K562 (cell line): ENCODE measurements around the gene TPX2. TPM values are rescaled to one million over a fixed set of nuclear protein-coding genes. Genes with fewer than 3 reads are reported as not detected.
A peak's percentile ranks its signal among the peaks of the same experiment; 100 is the strongest.

Experiments
- ATAC-seq: fragments of 200-7000 bp; cut with Tn5 transposase; 3 replicates; pipeline ENCODE4 v1.9.1; 2020; ENCODE audit warnings: moderate library complexity
- BruUV-seq: library from RNA; stranded (reverse); fragments of 400-500 nt; replicated peaks from 2 replicates; lab custom pipeline; 2021; lab: Mats Ljungman, UMichigan
- CTCF ChIA-PET: fragments of 300-600 bp; formaldehyde crosslinking; extraction: SDS; loops from one replicate; lab custom pipeline; 2021; ENCODE audit warnings: low intra/inter-chr PET ratio; lab: Yijun Ruan, JAX
- POLR2A ChIA-PET: fragments of 300-600, 350-650 bp; sonication (Branson Sonifier 250); formaldehyde crosslinking; extraction: SDS; loops from one replicate; lab custom pipeline; 2021; ENCODE audit warnings: antibody characterized with exemption, inconsistent platforms; lab: Yijun Ruan, JAX
- DNase-seq, 4 experiments: peaks; one replicate each; pipeline versions ENCODE4 v3.0.0 to v3.0.0-alpha.2; 2011 to 2018; ENCODE audit warnings: low spot score in 3 of 4, mixed read lengths in 3 of 4; ENCODE audit errors: extremely low read depth in 1 of 4
- FAIRE-seq: peaks from 2 replicates; lab custom pipeline; 2011; peaks lifted over from hg19 to GRCh38; lab: Jason Lieb, UNC
- H2AFZ ChIP-seq: 2 replicates; pipeline ENCODE4 v1.6.0; 2011; ENCODE audit warnings: low read depth, low read length, control low read depth, inconsistent platforms
- H3K27ac ChIP-seq: fragments of 200-600 bp; 3 replicates; pipeline ENCODE4 v1.8.0; 2011; ENCODE audit warnings: low read depth, mild to moderate bottlenecking, control low read depth, inconsistent platforms, low read length, moderate library complexity, mixed read lengths; ENCODE audit errors: extremely low read depth
- H3K27me3 ChIP-seq, 2 experiments: fragments of 300-600 bp in 1 of 2; 2 replicates in 1 of 2; 3 replicates in 1 of 2; pipeline versions ENCODE4 v1.6.0 to v1.8.0; 2011; ENCODE audit warnings: inconsistent platforms in 2 of 2, low read length in 2 of 2, mild to moderate bottlenecking in 1 of 2, mixed read lengths in 1 of 2, moderate library complexity in 1 of 2; ENCODE audit not compliant: control insufficient read depth in 2 of 2, insufficient read depth in 2 of 2
- H3K36me3 ChIP-seq: fragments of 300-600 bp; 3 replicates; pipeline ENCODE4 v1.8.0; 2011; ENCODE audit warnings: mild to moderate bottlenecking, low read length, inconsistent platforms; ENCODE audit not compliant: control insufficient read depth, insufficient read depth
- H3K4me1 ChIP-seq, 2 experiments: fragments of 200-600 bp in 1 of 2; replicated peaks in 1 of 2; 2 replicates in 1 of 2; 3 replicates in 1 of 2; pipeline versions ENCODE4 v1.5.1 to v1.8.0; 2011; ENCODE audit warnings: inconsistent platforms in 2 of 2, low read length in 2 of 2, mild to moderate bottlenecking in 1 of 2, mixed read lengths in 1 of 2, moderate library complexity in 1 of 2; ENCODE audit not compliant: control insufficient read depth in 2 of 2, insufficient read depth in 2 of 2
- H3K4me2 ChIP-seq: 2 replicates; pipeline ENCODE4 v1.6.1; 2011; ENCODE audit warnings: low read length, control low read depth, inconsistent platforms, mixed read lengths; ENCODE audit not compliant: insufficient read depth
- H3K4me3 ChIP-seq: fragments of 200-600 bp; sonication (generic), shearing (Covaris generic); 2 replicates; pipeline ENCODE4 v1.5.1; 2016; ENCODE audit warnings: control low read depth, inconsistent platforms
- H3K79me2 ChIP-seq: fragments of 200-600 bp; 3 replicates; pipeline ENCODE4 v1.8.0; 2011; ENCODE audit warnings: low read length, inconsistent platforms; ENCODE audit not compliant: control insufficient read depth, insufficient read depth
- H3K9ac ChIP-seq, 2 experiments: 2 replicates each; pipeline versions ENCODE4 v1.6.0 to v1.6.1; 2011; ENCODE audit warnings: low read depth in 2 of 2, low read length in 2 of 2, control low read depth in 1 of 2, inconsistent platforms in 1 of 2, mild to moderate bottlenecking in 1 of 2, mixed read lengths in 1 of 2; ENCODE audit not compliant: insufficient read depth in 1 of 2
- H3K9me1 ChIP-seq: one replicate; pipeline ENCODE4 v1.6.0; 2011; ENCODE audit warnings: inconsistent platforms, mild to moderate bottlenecking, low read length, moderate library complexity; ENCODE audit not compliant: control insufficient read depth, insufficient read depth
- H3K9me3 ChIP-seq: replicated peaks from 2 replicates; pipeline ENCODE4 v1.5.1; 2011; ENCODE audit warnings: low read depth, low read length, inconsistent platforms; ENCODE audit not compliant: control insufficient read depth, insufficient read depth
- H4K20me1 ChIP-seq: replicated peaks from 2 replicates; pipeline ENCODE4 v1.6.1; 2011; ENCODE audit warnings: low read length, inconsistent platforms, mixed read lengths; ENCODE audit not compliant: control insufficient read depth, insufficient read depth
- ASH1L ChIP-seq: fragments of 450-650 bp; IDR thresholded peaks from 2 replicates; pipeline ENCODE4 v1.6.1; 2018; ENCODE audit warnings: borderline replicate concordance, mild to moderate bottlenecking, low read depth; ENCODE audit not compliant: partially characterized antibody
- BCOR ChIP-seq: fragments of 450-650 bp; IDR thresholded peaks from 2 replicates; pipeline ENCODE4 v1.6.1; 2016
- BRD9 ChIP-seq: fragments of 450-650 bp; IDR thresholded peaks from 2 replicates; pipeline ENCODE4 v1.6.1; 2018; ENCODE audit warnings: low read depth; ENCODE audit not compliant: partially characterized antibody
- CHD1 ChIP-seq: fragments of 200-600 bp; sonication (generic); IDR thresholded peaks from one replicate; pipeline ENCODE4 v1.6.1; 2012; ENCODE audit warnings: mild to moderate bottlenecking, moderate library complexity, low read length, inconsistent platforms
- HDAC1 ChIP-seq, 2 experiments: fragments of 450-650 bp; IDR thresholded peaks; 2 replicates each; pipeline ENCODE4 v1.6.1; 2016 to 2017; ENCODE audit warnings: inconsistent platforms in 1 of 2, mild to moderate bottlenecking in 1 of 2, moderate library complexity in 1 of 2
- KDM5B ChIP-seq: fragments of 200-600 bp; sonication (generic); IDR thresholded peaks from 2 replicates; pipeline ENCODE4 v1.6.1; 2012; ENCODE audit warnings: low read depth, mild to moderate bottlenecking, moderate library complexity, low read length, control low read depth, inconsistent platforms; ENCODE audit not compliant: insufficient replicate concordance
- MAFG ChIP-seq: fragments of 450-650 bp; conservative IDR thresholded peaks from 2 replicates; pipeline ENCODE4 v1.6.1; 2016; ENCODE audit warnings: missing genetic modification characterization, missing compliant biosample characterization
- SP1 ChIP-seq: sonication (generic); formaldehyde crosslinking; IDR thresholded peaks from 2 replicates; pipeline ENCODE4 v1.8.1; 2022; ENCODE audit warnings: mild to moderate bottlenecking, missing genetic modification reagents
- TGIF2 ChIP-seq: sonication (generic); formaldehyde crosslinking; IDR thresholded peaks from 2 replicates; pipeline ENCODE4 v1.8.1; 2022; ENCODE audit warnings: mild to moderate bottlenecking, missing genetic modification reagents, moderate library complexity
- ZNF79 ChIP-seq: fragments of 250-450 bp; sonication (Bioruptor Pico); IDR thresholded peaks from 2 replicates; pipeline ENCODE4 v1.4.0; 2020; ENCODE audit warnings: low read depth, mild to moderate bottlenecking, moderate library complexity
- WGBS: fragments of 100-300 bp; shearing (Covaris generic); methylation state at CpG from one replicate; pipeline ENCODE4 v1.1.6; 2016; ENCODE audit warnings: low coverage, mixed read lengths; ENCODE audit not compliant: insufficient coverage; ENCODE audit errors: missing lambda C conversion rate; 5-methylcytosine and 5-hydroxymethylcytosine counted together
- in situ Hi-C: fragments of 300-500 bp; cut with MboI; formaldehyde crosslinking; loops from 4 replicates; pipeline ENCODE4 v1.15.0; 2018; ENCODE audit warnings: inconsistent platforms, mixed read lengths
- intact Hi-C: fragments of 100-400 bp; cut with micrococcal nuclease; formaldehyde crosslinking; loops from 2 replicates; pipeline ENCODE4 v1.14.2; 2022
- polyA plus RNA-seq, 8 experiments: library from polyadenylated mRNA; depleted of rRNA in 4 of 8; stranded (reverse) in 5 of 8; unstranded in 3 of 8; fragments of >200 nt; fragmentation: Nextera tagmentation in 2 of 8; fragmentation: Illumina TruSeq in 1 of 8; extraction: Ambion mirVana in 2 of 8; extraction: Trizol in 1 of 8; gene quantifications; 2 replicates each; pipeline versions ENCODE4 v1.2.1 to v1.2.3, GENCODE V29; 2011 to 2014; ENCODE audit warnings: inconsistent platforms in 1 of 8, missing spikeins in 1 of 8
- total RNA-seq, 7 experiments: library from RNA; depleted of rRNA in 6 of 7; stranded (reverse); fragments of >200 nt in 6 of 7; fragmentation: Illumina TruSeq in 2 of 7; extraction: Trizol in 2 of 7; gene quantifications; 2 replicates each; pipeline versions ENCODE4 v1.2.1 to v1.2.3, GENCODE V29; 2011 to 2021; ENCODE audit warnings: low replicate concordance in 1 of 7
- TF ChIP-seq, protein P1 (sequence below): fragments of 450-650 bp; IDR thresholded peaks from 2 replicates; pipeline ENCODE4 v1.6.1; 2016; ENCODE audit warnings: mild to moderate bottlenecking, moderate library complexity

The TPX2 gene
- total and polyA plus RNA-seq, 9 of the 15 experiments (the other 6 are each of a cell fraction or from before 2014, with no cell fraction given): 48.0 to 241 (median 133) TPM

GRCh38 chr20:31739550-31739977 is 474 bp downstream of the TPX2 start:
- no peaks in the 10 kb centered on the region for H3K9me3 ChIP-seq
- H3K27ac ChIP-seq: peak overlapping the region; percentile 95
- ChIA-PET POLR2A (interaction anchor here (0.7 to 2.7 kb wide), 10 partner anchors 8 to 133 kb away, joined by 3 to 17 read pairs (median 4); partner anchors contain the start of gene ID1), CTCF (interaction anchor here (0.8 to 1.1 kb wide), 2 partner anchors 13 to 78 kb away, joined by 3 to 4 read pairs; no protein-coding TSS in a partner anchor)
- peak overlapping the region; percentile 79 for H2AFZ ChIP-seq
- peak overlapping the region; percentile 82 for H3K4me3 ChIP-seq
- ATAC-seq: peak; percentile 1; the same call in 1 of the 3 replicates
- 0 out of 2 replicates have a peak, but pooled peaks cover 5% of the 10 kb centered on the region for H4K20me1 ChIP-seq
- WGBS: under 1% methylated on average over 11 of the region's 11 CpGs
- H3K79me2 ChIP-seq: peaks cover 71% of the 10 kb centered on the region
- peaks cover 5 to 11% of the 10 kb centered on the region in 2 experiments; a peak in 4 of 5 replicates for H3K4me1 ChIP-seq
- H3K27me3 ChIP-seq: no peaks in the 10 kb centered on the region
- H3K9me1 ChIP-seq: no peaks in the 10 kb centered on the region
- peak overlapping the region; percentile 96 to 97 for H3K9ac ChIP-seq
- TSS peak; percentile 63 for BruUV-seq
- peak in 1 of 4 experiments; percentile 8 for DNase-seq
- FAIRE-seq: peak; percentile 23
- peak overlapping the region; percentile 99 for H3K4me2 ChIP-seq
- intact Hi-C loops (no loop called here), in situ Hi-C loops (no loop called here)
- H3K36me3 ChIP-seq: peaks cover 30% of the 10 kb centered on the region; the same call in 2 of the 3 replicates
- TF ChIP-seq TGIF2 (CRISPR knock-in tag) (no peak), BRD9 (peak; percentile 30), ZNF79 (CRISPR knock-in tag) (no peak), CHD1 (peak; percentile 39), KDM5B (no peak), SP1 (CRISPR knock-in tag) (0 out of 2 replicates have a peak, but pooled peaks have one; percentile 12), MAFG (no peak), HDAC1 (IDR thresholded peaks at IDR 0.05) (0 out of 4 replicates have a peak, but pooled peaks of 1 of the 2 experiments have one; percentile 30), BCOR (0 out of 2 replicates have a peak, but pooled peaks have one; percentile 4), ASH1L (no peak)
- TF ChIP-seq, protein P1, sequence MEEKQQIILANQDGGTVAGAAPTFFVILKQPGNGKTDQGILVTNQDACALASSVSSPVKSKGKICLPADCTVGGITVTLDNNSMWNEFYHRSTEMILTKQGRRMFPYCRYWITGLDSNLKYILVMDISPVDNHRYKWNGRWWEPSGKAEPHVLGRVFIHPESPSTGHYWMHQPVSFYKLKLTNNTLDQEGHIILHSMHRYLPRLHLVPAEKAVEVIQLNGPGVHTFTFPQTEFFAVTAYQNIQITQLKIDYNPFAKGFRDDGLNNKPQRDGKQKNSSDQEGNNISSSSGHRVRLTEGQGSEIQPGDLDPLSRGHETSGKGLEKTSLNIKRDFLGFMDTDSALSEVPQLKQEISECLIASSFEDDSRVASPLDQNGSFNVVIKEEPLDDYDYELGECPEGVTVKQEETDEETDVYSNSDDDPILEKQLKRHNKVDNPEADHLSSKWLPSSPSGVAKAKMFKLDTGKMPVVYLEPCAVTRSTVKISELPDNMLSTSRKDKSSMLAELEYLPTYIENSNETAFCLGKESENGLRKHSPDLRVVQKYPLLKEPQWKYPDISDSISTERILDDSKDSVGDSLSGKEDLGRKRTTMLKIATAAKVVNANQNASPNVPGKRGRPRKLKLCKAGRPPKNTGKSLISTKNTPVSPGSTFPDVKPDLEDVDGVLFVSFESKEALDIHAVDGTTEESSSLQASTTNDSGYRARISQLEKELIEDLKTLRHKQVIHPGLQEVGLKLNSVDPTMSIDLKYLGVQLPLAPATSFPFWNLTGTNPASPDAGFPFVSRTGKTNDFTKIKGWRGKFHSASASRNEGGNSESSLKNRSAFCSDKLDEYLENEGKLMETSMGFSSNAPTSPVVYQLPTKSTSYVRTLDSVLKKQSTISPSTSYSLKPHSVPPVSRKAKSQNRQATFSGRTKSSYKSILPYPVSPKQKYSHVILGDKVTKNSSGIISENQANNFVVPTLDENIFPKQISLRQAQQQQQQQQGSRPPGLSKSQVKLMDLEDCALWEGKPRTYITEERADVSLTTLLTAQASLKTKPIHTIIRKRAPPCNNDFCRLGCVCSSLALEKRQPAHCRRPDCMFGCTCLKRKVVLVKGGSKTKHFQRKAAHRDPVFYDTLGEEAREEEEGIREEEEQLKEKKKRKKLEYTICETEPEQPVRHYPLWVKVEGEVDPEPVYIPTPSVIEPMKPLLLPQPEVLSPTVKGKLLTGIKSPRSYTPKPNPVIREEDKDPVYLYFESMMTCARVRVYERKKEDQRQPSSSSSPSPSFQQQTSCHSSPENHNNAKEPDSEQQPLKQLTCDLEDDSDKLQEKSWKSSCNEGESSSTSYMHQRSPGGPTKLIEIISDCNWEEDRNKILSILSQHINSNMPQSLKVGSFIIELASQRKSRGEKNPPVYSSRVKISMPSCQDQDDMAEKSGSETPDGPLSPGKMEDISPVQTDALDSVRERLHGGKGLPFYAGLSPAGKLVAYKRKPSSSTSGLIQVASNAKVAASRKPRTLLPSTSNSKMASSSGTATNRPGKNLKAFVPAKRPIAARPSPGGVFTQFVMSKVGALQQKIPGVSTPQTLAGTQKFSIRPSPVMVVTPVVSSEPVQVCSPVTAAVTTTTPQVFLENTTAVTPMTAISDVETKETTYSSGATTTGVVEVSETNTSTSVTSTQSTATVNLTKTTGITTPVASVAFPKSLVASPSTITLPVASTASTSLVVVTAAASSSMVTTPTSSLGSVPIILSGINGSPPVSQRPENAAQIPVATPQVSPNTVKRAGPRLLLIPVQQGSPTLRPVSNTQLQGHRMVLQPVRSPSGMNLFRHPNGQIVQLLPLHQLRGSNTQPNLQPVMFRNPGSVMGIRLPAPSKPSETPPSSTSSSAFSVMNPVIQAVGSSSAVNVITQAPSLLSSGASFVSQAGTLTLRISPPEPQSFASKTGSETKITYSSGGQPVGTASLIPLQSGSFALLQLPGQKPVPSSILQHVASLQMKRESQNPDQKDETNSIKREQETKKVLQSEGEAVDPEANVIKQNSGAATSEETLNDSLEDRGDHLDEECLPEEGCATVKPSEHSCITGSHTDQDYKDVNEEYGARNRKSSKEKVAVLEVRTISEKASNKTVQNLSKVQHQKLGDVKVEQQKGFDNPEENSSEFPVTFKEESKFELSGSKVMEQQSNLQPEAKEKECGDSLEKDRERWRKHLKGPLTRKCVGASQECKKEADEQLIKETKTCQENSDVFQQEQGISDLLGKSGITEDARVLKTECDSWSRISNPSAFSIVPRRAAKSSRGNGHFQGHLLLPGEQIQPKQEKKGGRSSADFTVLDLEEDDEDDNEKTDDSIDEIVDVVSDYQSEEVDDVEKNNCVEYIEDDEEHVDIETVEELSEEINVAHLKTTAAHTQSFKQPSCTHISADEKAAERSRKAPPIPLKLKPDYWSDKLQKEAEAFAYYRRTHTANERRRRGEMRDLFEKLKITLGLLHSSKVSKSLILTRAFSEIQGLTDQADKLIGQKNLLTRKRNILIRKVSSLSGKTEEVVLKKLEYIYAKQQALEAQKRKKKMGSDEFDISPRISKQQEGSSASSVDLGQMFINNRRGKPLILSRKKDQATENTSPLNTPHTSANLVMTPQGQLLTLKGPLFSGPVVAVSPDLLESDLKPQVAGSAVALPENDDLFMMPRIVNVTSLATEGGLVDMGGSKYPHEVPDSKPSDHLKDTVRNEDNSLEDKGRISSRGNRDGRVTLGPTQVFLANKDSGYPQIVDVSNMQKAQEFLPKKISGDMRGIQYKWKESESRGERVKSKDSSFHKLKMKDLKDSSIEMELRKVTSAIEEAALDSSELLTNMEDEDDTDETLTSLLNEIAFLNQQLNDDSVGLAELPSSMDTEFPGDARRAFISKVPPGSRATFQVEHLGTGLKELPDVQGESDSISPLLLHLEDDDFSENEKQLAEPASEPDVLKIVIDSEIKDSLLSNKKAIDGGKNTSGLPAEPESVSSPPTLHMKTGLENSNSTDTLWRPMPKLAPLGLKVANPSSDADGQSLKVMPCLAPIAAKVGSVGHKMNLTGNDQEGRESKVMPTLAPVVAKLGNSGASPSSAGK: 0 out of 2 replicates have a peak, but pooled peaks have one; percentile 12
